Activated CD4-positive, alpha-beta T cell treated with anti-CD3 and anti-CD28 coated beads, Interleukin-2, Interleukin-6, amounts not matched to agents 100 ng/mL and 50 ng/mL, durations not matched to agents 16 hours and 8 hours (primary cell): ENCODE results near the gene CEACAM6.
A peak's percentile ranks its signal among the peaks of the same experiment; 100 is the strongest.
"Not testable (repeated sequence)": the region's sequence is repeated elsewhere in the genome, so short reads cannot be mapped to it uniquely, and the experiment has no call there.

ENCODE experiments used
- DNase-seq: peaks from one replicate; pipeline ENCODE4 v3.0.0-alpha.2; 2020

Gene CEACAM6

DNA sequence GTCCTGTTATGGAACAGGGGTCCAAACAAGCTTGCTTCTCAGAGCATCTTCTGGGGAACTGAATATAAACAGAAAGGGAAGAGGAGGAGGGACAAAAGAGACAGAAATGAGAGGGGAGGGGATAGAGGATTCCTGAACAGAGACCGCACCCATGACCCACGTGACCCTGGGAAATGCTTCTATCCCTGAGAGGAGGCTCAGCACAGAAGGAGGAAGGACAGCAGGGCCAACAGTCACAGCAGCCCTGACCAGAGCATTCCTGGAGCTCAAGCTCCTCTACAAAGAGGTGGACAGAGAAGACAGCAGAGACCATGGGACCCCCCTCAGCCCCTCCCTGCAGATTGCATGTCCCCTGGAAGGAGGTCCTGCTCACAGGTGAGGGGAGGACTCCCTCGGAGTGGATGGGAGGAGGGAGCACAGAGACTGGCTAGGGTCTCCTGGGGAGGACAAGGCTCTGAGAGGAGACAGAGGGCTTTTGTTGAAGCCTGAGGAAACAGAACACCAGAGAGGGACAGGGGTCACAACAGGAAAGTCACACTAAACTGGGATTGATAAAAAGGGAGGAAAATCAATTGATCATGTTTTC is at the start of gene CEACAM6:
CEACAM6 (plus strand) TSS at position 203 of the 586 bp plus-strand sequence; CDS start at position 312, 109 bp downstream.
- no peak for DNase-seq

GRCh38 chr19:41706741-41707501 is 48.4 kb upstream of the CEACAM6 start:
- DNase-seq = peak; percentile 75

GRCh38 chr19:41707502-41707812 is 47.9 kb upstream of the CEACAM6 start:
- no peak for DNase-seq

GRCh38 chr19:41707871-41708371 is 47.4 kb upstream of the CEACAM6 start:
- DNase-seq = no peak

- DNase-seq = no peak
Measured at GRCh38 chr19:41708481-41708880, 46.8 kb upstream of the CEACAM6 start, which contains the start of gene CEACAM5. Gene CEACAM5, plus strand, starts transcription at chr19:41708626. Its CDS starts 106 bp downstream, at chr19:41708732.

- not testable (repeated sequence) for DNase-seq
Measured at GRCh38 chr19:41709516-41709915, 45.8 kb upstream of the CEACAM6 start.

- no peak for DNase-seq
Measured at GRCh38 chr19:41709951-41710645, 45.2 kb upstream of the CEACAM6 start.

GRCh38 chr19:41711376-41712261 is 43.7 kb upstream of the CEACAM6 start:
- no peak for DNase-seq

- DNase-seq = no peak
Measured at GRCh38 chr19:41714598-41714997, 40.7 kb upstream of the CEACAM6 start.

DNA sequence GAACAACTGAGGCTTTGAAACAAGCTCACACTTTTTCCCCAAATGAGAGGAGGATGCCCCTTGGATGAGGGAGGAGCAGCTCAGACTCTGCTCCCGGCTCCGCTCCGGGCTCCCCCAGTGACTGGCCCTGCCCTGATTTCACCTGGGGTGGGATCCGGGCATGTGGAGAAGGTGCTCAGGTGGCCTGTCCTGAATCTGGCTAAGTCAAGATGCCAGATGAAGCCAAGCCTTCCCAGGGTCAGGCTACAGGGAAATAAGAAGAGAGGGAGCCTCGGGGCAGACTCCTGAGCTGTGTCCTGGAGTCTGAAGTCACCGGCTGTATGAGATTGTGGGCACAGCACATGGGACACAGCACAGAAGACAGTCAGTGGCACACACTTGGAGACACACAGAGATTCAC is 36.6 kb upstream of the CEACAM6 start:
- no peak for DNase-seq

GRCh38 chr19:41720103-41720502 is 35.2 kb upstream of the CEACAM6 start:
- DNase-seq = no peak

DNA sequence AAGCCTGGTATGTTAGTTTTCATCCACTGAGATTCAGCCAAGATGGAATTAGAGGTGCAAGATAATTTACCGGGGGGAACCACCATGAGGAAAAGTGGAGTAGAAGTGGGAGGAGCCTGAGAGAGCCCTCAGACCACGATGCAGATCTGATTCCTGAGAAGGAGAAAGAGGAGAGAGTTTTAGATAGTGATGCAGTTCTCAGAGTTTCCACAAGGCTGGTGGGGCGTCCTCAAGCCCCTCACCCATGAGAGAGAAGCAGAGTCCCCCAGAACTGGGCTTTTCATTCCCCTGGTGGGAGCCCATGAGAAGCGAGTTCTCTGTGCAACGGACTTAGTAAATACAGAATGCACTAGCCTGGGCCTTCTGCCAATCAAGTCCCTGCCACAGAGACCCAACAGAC is 28.8 kb upstream of the CEACAM6 start:
- no peak for DNase-seq

DNA sequence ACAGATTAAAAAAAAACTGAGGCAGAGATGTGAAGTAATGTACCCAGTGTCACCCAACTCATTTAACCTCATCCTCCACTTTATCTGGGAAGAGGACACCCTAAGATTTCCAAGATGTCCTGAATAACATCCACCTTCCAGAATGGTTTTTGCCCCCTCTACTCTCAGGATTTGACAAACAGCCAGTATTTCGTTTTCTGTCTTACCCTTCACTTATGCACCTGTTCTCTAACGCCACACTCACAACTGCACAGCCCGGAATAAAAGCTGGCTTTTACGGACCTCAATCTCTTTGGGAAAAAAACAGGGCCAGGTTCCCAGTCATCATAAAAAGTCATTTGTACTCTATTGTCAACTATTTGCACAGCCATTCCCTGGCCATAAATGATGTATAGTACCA is 21.2 kb upstream of the CEACAM6 start:
- DNase-seq = no peak

DNA sequence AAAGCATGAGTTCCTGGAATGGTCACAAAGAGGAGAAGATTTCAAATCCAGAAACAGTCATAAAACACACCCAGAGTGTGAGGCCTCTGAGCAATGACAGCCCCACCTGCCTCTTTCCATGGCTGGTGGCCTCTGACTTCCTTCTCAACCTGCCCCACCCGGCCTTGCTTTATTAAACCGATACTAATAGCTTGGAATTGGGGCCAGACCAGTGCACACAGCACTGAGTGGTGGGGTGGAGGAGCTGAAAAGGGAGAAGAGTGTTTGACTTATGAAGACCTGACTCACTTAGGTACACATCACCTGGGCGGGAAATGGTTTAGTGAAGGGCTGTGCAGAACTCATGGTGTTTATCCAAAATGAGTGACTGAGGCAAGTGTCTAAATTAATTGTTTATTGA is 20.7 kb upstream of the CEACAM6 start:
- no peak for DNase-seq

DNA sequence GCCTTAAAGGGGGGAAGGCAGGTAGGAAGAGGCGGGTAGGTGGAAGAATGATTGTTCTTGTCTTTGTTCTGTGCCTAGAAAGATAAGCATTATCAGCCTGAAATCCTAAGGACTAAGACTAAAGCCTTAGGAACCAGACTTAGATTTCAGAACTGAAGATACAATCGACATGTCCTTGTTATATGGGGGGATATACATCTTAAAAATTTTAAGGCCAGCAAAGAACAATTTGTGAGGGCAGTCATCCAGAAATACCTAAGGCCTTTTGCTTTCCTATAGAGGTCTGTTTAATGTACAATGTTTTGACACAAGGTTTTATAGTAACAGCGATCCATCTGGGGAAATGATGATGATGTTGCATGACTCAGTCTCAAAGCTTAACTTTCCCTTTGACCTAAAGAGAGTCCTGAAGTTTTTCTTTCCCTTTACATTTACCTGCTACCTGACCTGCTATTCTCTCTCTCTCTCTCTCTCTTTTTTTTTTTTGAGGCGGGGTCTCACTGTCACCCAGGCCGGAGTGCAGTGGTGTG is 20.2 kb upstream of the CEACAM6 start:
- DNase-seq = no peak

DNA sequence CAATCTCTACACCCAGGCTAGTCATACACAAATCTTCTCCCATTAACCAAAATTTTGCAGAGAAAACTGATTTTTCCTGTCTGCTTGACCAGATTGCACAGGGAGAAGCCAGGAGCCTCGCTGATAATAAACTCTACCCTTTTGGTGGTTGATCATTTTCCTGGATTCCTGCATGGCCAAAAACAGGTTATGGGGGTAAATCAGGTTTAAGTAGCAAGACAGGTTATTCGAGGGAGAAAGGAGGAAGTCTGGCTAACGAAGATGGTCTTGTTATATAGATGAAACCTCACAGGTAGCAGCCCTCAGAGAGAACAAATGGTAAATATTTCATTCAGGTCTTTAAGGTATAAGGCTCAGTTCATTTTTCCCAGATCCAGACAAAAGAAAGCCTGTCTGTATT is 16.0 kb upstream of the CEACAM6 start:
- no peak for DNase-seq

DNA sequence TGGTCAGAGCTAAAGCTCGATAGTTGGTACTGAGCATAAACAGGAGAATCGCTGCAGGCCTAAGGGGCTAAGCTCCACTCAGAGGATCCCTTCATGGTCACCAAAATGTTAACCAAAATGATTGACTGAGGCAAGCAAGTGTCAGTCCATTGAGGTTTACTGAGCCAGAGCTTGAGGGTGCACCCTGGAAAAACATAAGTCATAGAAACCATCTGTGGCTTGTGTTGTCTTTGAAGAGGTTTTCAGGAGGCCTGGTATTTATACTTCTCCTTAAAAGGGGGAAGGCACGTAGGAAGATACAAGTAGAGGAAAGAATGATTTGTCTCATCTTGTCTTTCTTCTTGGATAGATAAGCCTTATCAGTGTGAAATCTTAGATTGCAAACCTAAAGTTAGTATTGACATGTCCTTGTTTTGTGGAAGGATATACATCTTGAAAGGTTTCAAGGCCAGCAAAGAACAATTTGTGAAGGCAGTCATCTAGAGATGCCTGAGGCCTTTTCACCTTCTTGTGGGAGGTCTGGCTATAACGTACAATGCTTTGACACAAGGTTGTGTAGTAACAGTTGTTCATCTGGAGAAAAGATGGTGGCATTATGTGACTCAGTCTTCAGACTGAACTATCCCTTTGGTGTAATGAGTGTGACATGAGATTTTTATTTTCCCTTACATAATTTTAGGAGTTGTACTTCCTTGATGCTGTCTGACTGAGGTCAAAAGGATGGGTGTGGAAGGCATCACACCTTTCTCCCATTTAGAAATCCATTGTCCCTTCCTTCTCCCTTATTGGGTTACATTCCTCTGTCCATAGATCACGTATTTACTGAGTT is 14.7 kb upstream of the CEACAM6 start:
- peak; percentile 47 for DNase-seq

DNA sequence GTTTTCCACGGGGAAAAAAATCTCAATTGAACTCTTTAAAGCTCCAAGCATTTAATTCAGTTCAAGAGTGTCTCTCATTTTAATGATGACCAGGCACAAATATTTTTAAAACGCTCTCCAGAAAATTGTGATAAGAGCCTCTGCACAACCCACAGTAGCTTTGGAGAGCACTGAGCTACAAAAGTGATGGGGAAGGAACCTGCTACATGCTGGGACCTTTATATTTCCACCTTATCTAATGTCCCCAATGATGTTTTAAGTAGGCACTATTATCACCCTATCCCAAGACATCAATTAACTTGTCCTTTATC is 14.1 kb upstream of the CEACAM6 start:
- DNase-seq = no peak

GRCh38 chr19:41744850-41745249 is 10.5 kb upstream of the CEACAM6 start:
- no peak for DNase-seq

GRCh38 chr19:41745756-41746155 is 9.6 kb upstream of the CEACAM6 start:
- no peak for DNase-seq

GRCh38 chr19:41746593-41747227 is 8.6 kb upstream of the CEACAM6 start:
- DNase-seq = peak; percentile 64
